Thyroid gland (tissue), 4 donors: ENCODE data around the gene HOXB3. TPM values are rescaled to one million over a fixed set of nuclear protein-coding genes. Genes with fewer than 3 reads are reported as not detected.

Source experiments
- DNase-seq, 2 donors: peaks; one replicate each; pipeline ENCODE4 v3.0.0-alpha.2; 2019
- H3K27ac ChIP-seq, 3 donors: fragments of 200-600 bp; sonication (generic); 1 replicate in 2 of 3; 2 replicates in 1 of 3; pipeline ENCODE4 v1.5.1; 2016 to 2019; ENCODE audit warnings: mild to moderate bottlenecking in 1 of 3, moderate library complexity in 1 of 3
- H3K27me3 ChIP-seq: fragments of 200-600 bp; sonication (generic); one replicate; pipeline ENCODE4 v1.5.1; 2019
- H3K36me3 ChIP-seq, 2 donors: fragments of 200-600 bp; sonication (generic); one replicate each; pipeline ENCODE4 v1.5.1; 2016 to 2019
- H3K4me1 ChIP-seq, 2 donors: fragments of 200-600 bp; sonication (generic); one replicate each; pipeline ENCODE4 v1.5.1; 2017 to 2019
- H3K4me3 ChIP-seq, 3 donors: fragments of 200-600 bp; sonication (generic); replicated peaks in 1 of 3; 1 replicate in 2 of 3; 2 replicates in 1 of 3; pipeline ENCODE4 v1.5.1; 2016; ENCODE audit warnings: mild to moderate bottlenecking in 1 of 3
- H3K9me3 ChIP-seq: fragments of 200-600 bp; sonication (generic); one replicate; pipeline ENCODE4 v1.5.1; 2017
- CTCF ChIP-seq, 6 experiments: fragments of 200-600 bp in 3 of 6; fragments of 450-650 bp in 3 of 6; sonication (generic) in 3 of 6; IDR thresholded peaks; one replicate each; pipeline ENCODE4 v1.5.1; 2016 to 2019; ENCODE audit warnings: antibody characterized with exemption in 6 of 6, mild to moderate bottlenecking in 2 of 6, inconsistent platforms in 1 of 6, moderate library complexity in 1 of 6
- POLR2A ChIP-seq, 2 donors: fragments of 450-650 bp; IDR thresholded peaks; one replicate each; pipeline ENCODE4 v1.6.1; 2017; ENCODE audit warnings: antibody characterized with exemption in 2 of 2, mild to moderate bottlenecking in 2 of 2, moderate library complexity in 1 of 2
- WGBS, 2 donors: methylation state at CpG; one replicate each; pipeline ENCODE4 v1.1.5; 2017; 5-methylcytosine and 5-hydroxymethylcytosine counted together
- intact Hi-C: fragments of 100-400 bp; cut with DNase I; formaldehyde crosslinking; loops from one replicate; pipeline ENCODE4 v1.15.1; 2023
- total RNA-seq, 4 donors: library from RNA; depleted of rRNA; stranded (reverse); fragments of >200 nt; gene quantifications; one replicate each; pipeline ENCODE4 v1.2.3, GENCODE V29; 2016

Gene HOXB3
- total RNA-seq, 4 donors from 2014 or later: 1.5 to 6.7 (median 4.3) TPM

- Histone ChIP-seq H3K4me3 (no peak overlapping the region), H3K27me3 (peaks cover 83% of the 10 kb centered on the region), H3K27ac (no peak overlapping the region), H3K9me3 (no peaks in the 10 kb centered on the region), H3K4me1 (peaks cover 0 to 23% of the 10 kb centered on the region in 2 donors), H3K36me3 (no peaks in the 10 kb centered on the region)
- TF ChIP-seq CTCF (IDR thresholded peaks at IDR 0.05) (no peak), POLR2A (IDR thresholded peaks at IDR 0.05) (no peak)
- no peak for DNase-seq
- intact Hi-C loops: no loop called here
- 41 to 54% methylated on average over 3 of the region's 3 CpGs for WGBS, 2 donors
Measured at GRCh38 chr17:48583708-48584222, 6.3 kb downstream of the HOXB3 start.

- DNase-seq: no peak
- Histone ChIP-seq H3K36me3 (no peaks in the 10 kb centered on the region), H3K27me3 (peaks cover 89% of the 10 kb centered on the region), H3K4me3 (no peak overlapping the region), H3K9me3 (no peaks in the 10 kb centered on the region), H3K27ac (peak overlapping the region in 1 of 3 donors; percentile 68), H3K4me1 (peaks cover 0 to 23% of the 10 kb centered on the region in 2 donors)
- 28 to 34% methylated on average over 7 of the region's 7 CpGs for WGBS, 2 donors
- TF ChIP-seq POLR2A (IDR thresholded peaks at IDR 0.05) (no peak), CTCF (IDR thresholded peaks at IDR 0.05) (no peak)
- intact Hi-C loops: no loop called here
Measured at GRCh38 chr17:48582750-48583069, 7.3 kb downstream of the HOXB3 start.

- Histone ChIP-seq H3K9me3 (no peaks in the 10 kb centered on the region), H3K36me3 (no peaks in the 10 kb centered on the region), H3K27ac (no peak overlapping the region), H3K4me3 (no peak overlapping the region), H3K4me1 (peaks cover 0 to 22% of the 10 kb centered on the region in 2 donors), H3K27me3 (peaks cover 80% of the 10 kb centered on the region)
- no peak for DNase-seq
- 21 to 40% methylated on average over 26 of the region's 26 CpGs for WGBS, 2 donors
- no peak for TF ChIP-seq CTCF (IDR thresholded peaks at IDR 0.05)
- no peak for TF ChIP-seq POLR2A (IDR thresholded peaks at IDR 0.05)
- intact Hi-C loops: no loop called here
Measured at GRCh38 chr17:48579760-48580554, 10.1 kb downstream of the HOXB3 start.

GRCh38 chr17:48579471-48579759, 10.6 kb downstream of the HOXB3 start:
- H3K9me3 ChIP-seq: no peaks in the 10 kb centered on the region
- H3K4me1 ChIP-seq: peaks cover 0 to 20% of the 10 kb centered on the region in 2 donors
- no peak for DNase-seq
- H3K27me3 ChIP-seq: peaks cover 79% of the 10 kb centered on the region
- no peak overlapping the region for H3K27ac ChIP-seq
- no peaks in the 10 kb centered on the region for H3K36me3 ChIP-seq
- WGBS, 2 donors: 18 to 45% methylated on average over 7 of the region's 7 CpGs
- no peak overlapping the region for H3K4me3 ChIP-seq
- intact Hi-C loops: no loop called here
- TF ChIP-seq CTCF (IDR thresholded peaks at IDR 0.05) (no peak), POLR2A (IDR thresholded peaks at IDR 0.05) (no peak)

- intact Hi-C loops: no loop called here
Measured at GRCh38 chr17:48578616-48579470, 11.2 kb downstream of the HOXB3 start.

More at GRCh38 chr17:48578616-48579470, 11.2 kb downstream of the HOXB3 start:
- peak overlapping the region in 1 of 3 donors; percentile 21 for H3K27ac ChIP-seq
- no peak for DNase-seq
- no peak for TF ChIP-seq POLR2A (IDR thresholded peaks at IDR 0.05)
- no peak for TF ChIP-seq CTCF (IDR thresholded peaks at IDR 0.05)
- peak overlapping the region in 1 of 3 donors; percentile 24 for H3K4me3 ChIP-seq
- no peaks in the 10 kb centered on the region for H3K9me3 ChIP-seq
- peaks cover 79% of the 10 kb centered on the region for H3K27me3 ChIP-seq
- peaks cover 0 to 20% of the 10 kb centered on the region in 2 donors for H3K4me1 ChIP-seq
- H3K36me3 ChIP-seq: no peaks in the 10 kb centered on the region
- 10 to 19% methylated on average over 40 to 43 of the region's 43 CpGs for WGBS, 2 donors
